Omental fat pad (tissue), 4 donors: ENCODE results near the gene ROBO2. TPM values are rescaled to one million over a fixed set of nuclear protein-coding genes. Genes with fewer than 3 reads are reported as not detected.

ENCODE experiments used
- ATAC-seq: fragments of 150-250 bp; one replicate; pipeline ENCODE4 v1.9.1; 2016; ENCODE audit warnings: mild to moderate bottlenecking, moderate library complexity; ENCODE audit not compliant: low FRiP score
- DNase-seq: peaks from one replicate; pipeline ENCODE4 v3.0.0-alpha.2; 2019; ENCODE audit warnings: low spot score
- CTCF ChIP-seq, 3 donors: fragments of 450-650 bp; IDR thresholded peaks; one replicate each; pipeline ENCODE4 v1.5.1; 2016 to 2017; ENCODE audit warnings: antibody characterized with exemption in 3 of 3, mild to moderate bottlenecking in 3 of 3, moderate library complexity in 2 of 3
- small RNA-seq: library from RNA; depleted of rRNA; stranded (forward); fragments of <200 nt; gene quantifications from one replicate; pipeline ENCODE3, GENCODE V24; 2016
- total RNA-seq, 4 donors: library from RNA; depleted of rRNA; stranded (reverse); fragments of >200 nt; gene quantifications; one replicate each; pipeline ENCODE4 v1.1.0, GENCODE V29; 2016

The ROBO2 gene
- total RNA-seq, 4 donors from 2014 or later: 0.12 to 1.3 (median 1.1) TPM

- ATAC-seq (no peak), DNase-seq (no peak)
- no peak for TF ChIP-seq CTCF (IDR thresholded peaks at IDR 0.05)
Observed at GRCh38 chr3:77685713-77686112, 645.8 kb downstream of the ROBO2 start.

GRCh38 chr3:77686560-77686959, 646.7 kb downstream of the ROBO2 start:
- ATAC-seq (no peak), DNase-seq (no peak)
- no peak for TF ChIP-seq CTCF (IDR thresholded peaks at IDR 0.05)

GRCh38 chr3:77687545-77687944, 647.6 kb downstream of the ROBO2 start:
- DNase-seq (no peak), ATAC-seq (no peak)
- TF ChIP-seq CTCF (IDR thresholded peaks at IDR 0.05): no peak

GRCh38 chr3:77690284-77690845, 650.5 kb downstream of the ROBO2 start:
- DNase-seq: no peak

GRCh38 chr3:77693147-77693546, 653.2 kb downstream of the ROBO2 start:
- no peak for TF ChIP-seq CTCF (IDR thresholded peaks at IDR 0.05)
- ATAC-seq (no peak), DNase-seq (no peak)

More at GRCh38 chr3:77690284-77690845, 650.5 kb downstream of the ROBO2 start:
- TF ChIP-seq CTCF (IDR thresholded peaks at IDR 0.05): no peak
- no peak for ATAC-seq

GRCh38 chr3:77699125-77699691, 659.3 kb downstream of the ROBO2 start:
- no peak for TF ChIP-seq CTCF (IDR thresholded peaks at IDR 0.05)
- DNase-seq: no peak
- ATAC-seq: no peak

Small RNA genes lying within 50 kb of the gene (small RNA-seq; reads per million reads assigned to genes)
- gene RNU6-386P: not detected
